ENCODE data around the gene RPL35. TPM values are rescaled to one million over a fixed set of nuclear protein-coding genes. Genes with fewer than 3 reads are reported as not detected.

Gene RPL35
- total RNA-seq, 2 experiments from 2014 or later = 2,088 to 2,142 TPM

DNA sequence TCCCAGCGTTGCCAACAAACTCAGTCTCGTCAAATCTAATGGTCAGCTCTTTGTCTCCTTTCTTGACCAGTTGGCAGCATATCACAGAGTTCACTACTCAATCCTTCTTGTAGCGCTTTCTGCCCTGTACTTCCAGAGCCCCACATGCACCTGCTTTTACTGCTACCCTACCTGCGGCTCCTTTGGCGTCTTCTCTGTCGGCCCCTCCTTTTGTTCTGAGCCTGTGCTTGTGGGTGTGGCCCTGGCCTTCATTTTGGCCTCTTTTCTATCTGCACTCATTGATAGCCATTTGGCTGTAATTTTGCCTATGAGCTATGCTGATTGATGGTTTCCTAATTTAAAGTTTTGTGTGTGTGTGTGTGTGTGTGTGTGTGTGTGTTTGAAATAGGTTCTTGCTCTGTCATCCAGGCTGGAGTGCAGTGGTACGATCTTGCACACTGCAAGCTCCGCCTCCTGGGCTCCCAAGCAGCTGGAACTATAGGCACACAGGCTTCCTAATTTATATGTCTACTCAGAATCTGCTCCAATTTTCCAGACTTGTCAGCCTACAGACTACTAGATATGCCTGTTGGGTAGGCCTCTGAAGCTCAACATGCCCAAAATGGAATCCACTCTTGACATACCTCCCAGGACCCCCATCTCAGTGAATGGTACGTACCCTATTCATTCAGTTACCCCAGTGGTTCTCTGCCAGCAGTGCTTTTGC, 32.4 kb upstream of the RPL35 start:
- Mint-ChIP-seq H3K4me3 (no peak overlapping the region), H3K27me3 (peaks cover 7% of the 10 kb centered on the region), H3K9me3 (no peaks in the 10 kb centered on the region), H3K4me1 (ENCODE audit: low read depth) (peaks cover 14% of the 10 kb centered on the region), H3K36me3 (ENCODE audit: low read depth) (peaks cover 85% of the 10 kb centered on the region), H3K27ac (no peak overlapping the region)
- ATAC-seq (ENCODE audit: poor library complexity) (no peak), DNase-seq (no peak)
- H3K4me1 ChIP-seq (ENCODE audit: insufficient read depth, low read length) = peaks cover 8% of the 10 kb centered on the region
- no peaks in the 10 kb centered on the region for H3K27me3 ChIP-seq (ENCODE audit: control insufficient read depth in 1 of 2, insufficient read depth in 2 of 2, low read length in 2 of 2)
- TF ChIP-seq, protein P1, sequence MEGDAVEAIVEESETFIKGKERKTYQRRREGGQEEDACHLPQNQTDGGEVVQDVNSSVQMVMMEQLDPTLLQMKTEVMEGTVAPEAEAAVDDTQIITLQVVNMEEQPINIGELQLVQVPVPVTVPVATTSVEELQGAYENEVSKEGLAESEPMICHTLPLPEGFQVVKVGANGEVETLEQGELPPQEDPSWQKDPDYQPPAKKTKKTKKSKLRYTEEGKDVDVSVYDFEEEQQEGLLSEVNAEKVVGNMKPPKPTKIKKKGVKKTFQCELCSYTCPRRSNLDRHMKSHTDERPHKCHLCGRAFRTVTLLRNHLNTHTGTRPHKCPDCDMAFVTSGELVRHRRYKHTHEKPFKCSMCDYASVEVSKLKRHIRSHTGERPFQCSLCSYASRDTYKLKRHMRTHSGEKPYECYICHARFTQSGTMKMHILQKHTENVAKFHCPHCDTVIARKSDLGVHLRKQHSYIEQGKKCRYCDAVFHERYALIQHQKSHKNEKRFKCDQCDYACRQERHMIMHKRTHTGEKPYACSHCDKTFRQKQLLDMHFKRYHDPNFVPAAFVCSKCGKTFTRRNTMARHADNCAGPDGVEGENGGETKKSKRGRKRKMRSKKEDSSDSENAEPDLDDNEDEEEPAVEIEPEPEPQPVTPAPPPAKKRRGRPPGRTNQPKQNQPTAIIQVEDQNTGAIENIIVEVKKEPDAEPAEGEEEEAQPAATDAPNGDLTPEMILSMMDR (IDR thresholded peaks at IDR 0.05) = no peak
- no peaks in the 10 kb centered on the region for H3K9me3 ChIP-seq (ENCODE audit: control insufficient read depth in 1 of 2, insufficient read depth in 1 of 2, low read length in 2 of 2)
- ChIA-PET CTCF (interaction anchor here (1.1 to 1.7 kb wide), 3 partner anchors 25 to 122 kb away, joined by 4 to 10 read pairs (median 6); partner anchors contain the start of gene WDR38), POLR2A (interaction anchor here (0.8 to 0.9 kb wide), 2 partner anchors 23 to 33 kb away, joined by 3 to 4 read pairs; no protein-coding TSS in a partner anchor)
- H3K36me3 ChIP-seq (ENCODE audit: insufficient read depth, low read length) = peaks cover 63% of the 10 kb centered on the region
- H3K4me3 ChIP-seq (ENCODE audit: low read length) = no peak overlapping the region
- no peak overlapping the region for H3K27ac ChIP-seq (ENCODE audit: low read depth in 1 of 2, low read length in 2 of 2)
- intact Hi-C loops (cut with DNase I, micrococcal nuclease) = loop anchor here (1.0 to 5.0 kb wide), 3 partner anchors 122 to 277 kb away; no protein-coding TSS in a partner anchor

GRCh38 chr9:124890179-124890578, 28.4 kb upstream of the RPL35 start:
- peaks cover 9% of the 10 kb centered on the region for H3K4me1 Mint-ChIP-seq (ENCODE audit: low read depth)
- intact Hi-C loops (cut with DNase I, micrococcal nuclease) = loop anchor here in 1 of 2 experiments (5.0 kb wide), 2 partner anchors 178 to 273 kb away; no protein-coding TSS in a partner anchor
- ChIA-PET POLR2A (no interaction called here), CTCF (no interaction called here)
- H3K36me3 Mint-ChIP-seq (ENCODE audit: low read depth) = peaks cover 88% of the 10 kb centered on the region
- H3K27me3 ChIP-seq (ENCODE audit: control insufficient read depth in 1 of 2, insufficient read depth in 2 of 2, low read length in 2 of 2) = no peaks in the 10 kb centered on the region
- no peak overlapping the region for H3K4me3 Mint-ChIP-seq
- H3K9me3 ChIP-seq (ENCODE audit: control insufficient read depth in 1 of 2, insufficient read depth in 1 of 2, low read length in 2 of 2) = no peaks in the 10 kb centered on the region
- no peak overlapping the region for H3K27ac Mint-ChIP-seq
- ATAC-seq (ENCODE audit: poor library complexity) (no peak), DNase-seq (no peak)
- peaks cover 75% of the 10 kb centered on the region for H3K36me3 ChIP-seq (ENCODE audit: insufficient read depth, low read length)
- H3K27me3 Mint-ChIP-seq = peaks cover 7% of the 10 kb centered on the region
- no peak overlapping the region for H3K4me3 ChIP-seq (ENCODE audit: low read length)
- H3K4me1 ChIP-seq (ENCODE audit: insufficient read depth, low read length) = peaks cover 8% of the 10 kb centered on the region
- no peak overlapping the region for H3K27ac ChIP-seq (ENCODE audit: low read depth in 1 of 2, low read length in 2 of 2)
- H3K9me3 Mint-ChIP-seq = no peaks in the 10 kb centered on the region
- TF ChIP-seq, protein P1 (IDR thresholded peaks at IDR 0.05) = no peak

DNA sequence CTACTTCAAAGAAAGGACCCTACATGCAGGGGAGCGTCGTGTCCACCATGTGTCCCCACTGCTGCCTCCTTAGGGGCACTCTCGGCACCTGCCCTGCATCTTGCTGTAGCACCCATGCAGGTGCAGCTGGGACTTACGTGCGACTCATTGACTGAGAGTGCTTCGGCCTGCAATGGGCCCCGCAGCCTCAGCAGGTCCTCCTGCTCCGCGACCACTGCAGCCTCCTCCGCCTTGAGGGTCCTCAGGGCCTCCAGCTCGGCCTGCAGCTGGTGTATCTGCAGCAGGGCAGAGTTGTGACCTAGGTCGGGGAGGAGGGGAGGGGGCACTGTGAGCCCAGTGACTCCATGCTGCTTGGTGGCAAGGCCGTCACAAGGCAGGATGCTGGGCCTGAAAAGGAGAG, 27.2 kb upstream of the RPL35 start:
- CTCF ChIA-PET = no interaction called here
- ATAC-seq (ENCODE audit: poor library complexity) = no peak
- no peak overlapping the region for H3K27ac Mint-ChIP-seq

More for the DNA sequence above, 27.2 kb upstream of the RPL35 start:
- H3K36me3 ChIP-seq (ENCODE audit: insufficient read depth, low read length) = peaks cover 79% of the 10 kb centered on the region
- no peaks in the 10 kb centered on the region for H3K27me3 ChIP-seq (ENCODE audit: control insufficient read depth in 1 of 2, insufficient read depth in 2 of 2, low read length in 2 of 2)
- H3K4me1 ChIP-seq (ENCODE audit: insufficient read depth, low read length) = no peaks in the 10 kb centered on the region
- Mint-ChIP-seq H3K4me3 (no peak overlapping the region), H3K9me3 (no peaks in the 10 kb centered on the region), H3K27me3 (peaks cover 7% of the 10 kb centered on the region), H3K36me3 (ENCODE audit: low read depth) (peaks cover 85% of the 10 kb centered on the region), H3K4me1 (ENCODE audit: low read depth) (no peaks in the 10 kb centered on the region)
- no peak overlapping the region for H3K27ac ChIP-seq (ENCODE audit: low read depth in 1 of 2, low read length in 2 of 2)
- POLR2A ChIA-PET = interaction anchor here (0.6 kb wide), 1 partner anchor 426 kb away, joined by 3 read pairs; no protein-coding TSS in a partner anchor
- DNase-seq = no peak
- no peaks in the 10 kb centered on the region for H3K9me3 ChIP-seq (ENCODE audit: control insufficient read depth in 1 of 2, insufficient read depth in 1 of 2, low read length in 2 of 2)
- TF ChIP-seq, protein P1 (IDR thresholded peaks at IDR 0.05) = no peak
- H3K4me3 ChIP-seq (ENCODE audit: low read length) = no peak overlapping the region
- intact Hi-C loops (cut with DNase I, micrococcal nuclease) = no loop called here

Data from CD4-positive, alpha-beta T cell (primary cell).